Right renal cortex interstitium (tissue), 3 donors: Measurements from ENCODE around the gene ZMIZ1. TPM values are rescaled to one million over a fixed set of nuclear protein-coding genes. Genes with fewer than 3 reads are reported as not detected.
"Not testable (repeated sequence)": the region's sequence is repeated elsewhere in the genome, so short reads cannot be mapped to it uniquely, and the experiment has no call there.

Experiments used
- DNase-seq, 3 donors: peaks; one replicate each; pipeline ENCODE4 v3.0.0-alpha.2; 2013; ENCODE audit warnings: low read depth in 3 of 3, low spot score in 2 of 3
- polyA plus RNA-seq, 3 donors: library from polyadenylated mRNA; unstranded; fragments of 120-200 nt; gene quantifications; one replicate each; pipeline ENCODE4 v1.2.1, GENCODE V29; 2013; ENCODE audit not compliant: insufficient read length in 3 of 3

The ZMIZ1 gene
- polyA plus RNA-seq, 3 donors: 59.3 to 61.1 (median 61.0) TPM

- DNase-seq: no peak
These were observed 257.8 kb downstream of the ZMIZ1 start for GRCh38 chr10:79326361-79327089.

DNA sequence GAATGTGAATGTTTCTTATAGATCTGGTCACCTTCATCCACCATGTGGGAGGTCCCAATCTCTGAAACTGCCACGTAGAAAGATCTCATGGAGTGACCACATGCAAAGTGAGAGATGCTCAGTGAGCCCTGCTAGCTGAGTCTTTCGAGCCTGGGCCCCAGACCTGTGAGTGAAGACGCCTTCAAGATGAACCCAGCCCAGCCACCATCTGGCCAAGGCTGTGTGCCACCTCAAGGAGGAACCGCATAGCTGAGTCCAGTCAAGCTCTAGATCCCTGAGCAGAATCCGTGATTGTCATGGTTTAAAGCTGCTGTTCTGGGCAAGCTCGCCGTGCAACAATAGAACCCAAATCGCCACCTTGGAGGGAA, 258.3 kb downstream of the ZMIZ1 start:
- no peak for DNase-seq

GRCh38 chr10:79328147-79328701, 259.5 kb downstream of the ZMIZ1 start:
- DNase-seq: no peak

GRCh38 chr10:79328737-79329504, 260.2 kb downstream of the ZMIZ1 start:
- DNase-seq: no peak

GRCh38 chr10:79329529-79329928, 260.8 kb downstream of the ZMIZ1 start:
- no peak for DNase-seq

- no peak for DNase-seq
These were observed 262.5 kb downstream of the ZMIZ1 start for GRCh38 chr10:79331226-79331625.

- DNase-seq: no peak
These were observed 262.9 kb downstream of the ZMIZ1 start for GRCh38 chr10:79331709-79332108.

DNA sequence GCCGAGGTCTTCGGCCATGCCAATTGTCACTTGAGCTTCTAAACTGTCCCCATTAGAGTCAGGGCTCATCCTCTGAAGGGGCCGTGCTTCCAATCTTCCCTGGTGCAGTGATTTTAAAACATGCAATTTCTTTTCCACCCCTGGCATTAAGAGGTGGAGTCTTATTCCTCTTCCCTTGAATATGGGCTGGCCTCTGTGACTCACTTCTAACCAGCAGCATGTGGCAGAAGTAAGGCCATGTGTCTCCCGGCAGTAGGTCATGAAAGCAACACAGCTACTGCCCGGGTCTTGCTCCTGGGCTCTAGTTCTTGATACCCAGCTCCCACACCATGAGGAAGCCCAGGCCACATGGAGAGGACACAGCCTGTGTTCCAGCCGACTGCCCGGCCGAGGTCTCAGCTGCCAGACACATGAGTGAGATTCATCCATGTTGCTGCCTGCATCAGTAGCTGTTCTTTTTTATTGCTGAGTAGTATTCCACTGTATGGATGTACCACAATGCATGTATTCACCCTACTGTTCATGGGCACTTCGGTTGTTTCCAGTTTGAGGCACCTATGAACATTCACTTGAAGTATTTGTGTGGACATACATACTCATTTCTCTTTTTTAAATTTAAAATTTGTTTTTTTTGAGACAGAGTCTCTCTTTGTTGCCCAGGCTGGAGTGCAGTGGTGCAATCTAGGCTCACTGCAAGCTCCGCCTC, 264.0 kb downstream of the ZMIZ1 start:
- DNase-seq: not testable (repeated sequence)

GRCh38 chr10:79333513-79333912, 264.7 kb downstream of the ZMIZ1 start:
- DNase-seq: no peak

GRCh38 chr10:79334573-79334972, 265.8 kb downstream of the ZMIZ1 start:
- no peak for DNase-seq

DNA sequence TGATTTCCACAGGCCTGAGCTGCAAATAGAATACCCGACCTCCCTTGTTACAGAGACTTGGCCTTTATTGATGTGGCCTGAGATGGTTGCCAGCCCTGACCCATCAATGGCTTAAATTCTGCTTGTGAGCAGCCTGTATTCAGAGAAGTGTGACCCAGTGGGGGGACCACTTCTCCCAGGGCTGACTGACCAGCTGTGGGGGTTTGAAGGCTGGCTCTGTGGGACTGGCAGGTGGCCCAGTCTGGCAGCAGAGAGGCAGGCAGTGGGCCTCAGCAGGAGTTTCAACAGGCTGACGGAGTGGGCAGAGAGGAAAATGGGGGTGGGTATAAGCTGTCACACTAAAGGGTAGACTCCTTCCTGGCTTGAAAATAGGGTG, 266.3 kb downstream of the ZMIZ1 start:
- no peak for DNase-seq

DNA sequence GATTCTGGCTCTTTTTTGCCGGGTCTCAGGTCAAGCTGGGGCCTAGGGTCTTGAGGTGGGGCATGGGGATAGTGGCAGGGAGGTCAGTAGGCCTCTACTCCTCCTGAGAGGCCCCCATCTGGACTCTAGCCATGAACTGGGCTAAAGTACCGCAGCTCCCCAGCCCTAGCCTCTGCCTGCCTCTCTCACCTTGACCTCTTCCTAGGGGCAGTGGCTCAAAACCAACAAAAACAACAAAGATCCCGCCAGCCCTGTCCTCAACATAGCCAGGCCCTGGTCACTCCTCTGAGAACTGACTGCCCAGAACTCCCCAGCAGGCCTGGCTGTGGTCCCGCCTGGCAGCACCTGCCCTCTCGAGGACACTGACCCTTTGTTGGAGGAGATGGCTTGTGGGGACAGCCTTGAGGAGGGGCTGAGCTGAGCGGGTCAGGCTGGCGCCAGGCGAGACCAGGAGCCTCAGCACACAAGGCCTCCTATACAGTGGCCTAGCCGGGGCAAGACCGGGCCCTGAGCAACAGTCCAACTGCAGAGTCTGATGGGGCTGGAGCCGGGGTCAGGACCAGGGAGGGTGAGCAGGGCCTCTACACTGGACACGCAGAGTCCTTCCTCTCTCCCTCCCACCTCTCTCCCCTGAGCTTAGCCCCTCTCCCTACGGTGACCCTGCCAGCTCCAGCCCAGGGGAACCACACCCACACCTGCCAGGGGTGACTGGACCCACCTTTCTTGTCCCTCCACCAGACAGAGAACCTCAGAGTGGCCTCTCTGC, 266.9 kb downstream of the ZMIZ1 start:
- no peak for DNase-seq

- DNase-seq: no peak
These were observed 267.5 kb downstream of the ZMIZ1 start for GRCh38 chr10:79336276-79336675.

DNA sequence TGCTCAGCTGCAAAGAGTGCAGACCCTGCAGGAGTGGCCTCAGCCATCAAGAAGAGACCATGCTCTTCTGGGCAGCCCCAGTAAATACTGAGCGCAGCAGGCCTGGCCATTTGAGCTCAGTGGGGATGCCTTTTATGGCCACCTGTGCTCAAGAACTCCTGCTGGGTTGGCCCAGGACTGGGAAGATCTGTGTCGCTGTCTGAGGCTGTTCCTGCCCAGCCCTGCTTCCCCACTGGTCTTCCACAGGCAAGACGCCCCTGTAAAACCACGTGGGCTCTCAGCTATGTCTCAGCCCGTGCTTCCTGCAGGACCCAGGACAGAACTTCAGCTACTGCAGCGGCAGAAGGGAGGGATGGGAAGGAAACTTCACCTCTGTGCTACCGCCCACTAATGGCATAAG, 268.0 kb downstream of the ZMIZ1 start:
- no peak for DNase-seq

GRCh38 chr10:79337783-79338469, 269.2 kb downstream of the ZMIZ1 start:
- DNase-seq: not testable (repeated sequence)

GRCh38 chr10:79339266-79339665, 270.5 kb downstream of the ZMIZ1 start:
- DNase-seq: no peak

GRCh38 chr10:79340646-79341244, 272.0 kb downstream of the ZMIZ1 start:
- no peak for DNase-seq

- no peak for DNase-seq
These were observed 273.6 kb downstream of the ZMIZ1 start for GRCh38 chr10:79342295-79342761.

GRCh38 chr10:79342811-79343561, 274.2 kb downstream of the ZMIZ1 start:
- no peak for DNase-seq
